ENCODE measurements around the gene STX2. TPM values are rescaled to one million over a fixed set of nuclear protein-coding genes. Genes with fewer than 3 reads are reported as not detected.

The STX2 gene
- total and polyA plus RNA-seq, 2 experiments from 2014 or later = 12.4 to 23.1 TPM

- Histone ChIP-seq H3K27me3 (no peaks in the 10 kb centered on the region), H3K79me2 (peaks cover 37% of the 10 kb centered on the region), H3K4me1 (ENCODE audit: insufficient read depth) (peaks cover 4% of the 10 kb centered on the region), H3K27ac (peak overlapping the region; percentile 31), H3K4me3 (peak overlapping the region; percentile 82), H2AFZ (peak overlapping the region; percentile 84), H3K36me3 (replicated peaks; ENCODE audit: insufficient read depth, low read depth) (no peaks in the 10 kb centered on the region), H3K9me3 (ENCODE audit: low read depth) (no peaks in the 10 kb centered on the region), H3K4me2 (peak overlapping the region; percentile 99), H3K9me2 (replicated peaks; ENCODE audit: insufficient read depth) (no peaks in the 10 kb centered on the region), H4K20me1 (ENCODE audit: insufficient read depth, poor library complexity, severe bottlenecking) (no peaks in the 10 kb centered on the region)
- TF ChIP-seq EZH2phosphoT487 (IDR thresholded peaks at IDR 0.05; ENCODE audit: low read depth, severe bottlenecking, unreplicated experiment) = no peak
- no peak for TF ChIP-seq EZH2 (IDR thresholded peaks at IDR 0.05; ENCODE audit: borderline replicate concordance)
- WGBS (ENCODE audit: low lambda C conversion rate, missing lambda C conversion rate) = 3% methylated on average over 22 of the region's 38 CpGs
- DNase-seq (ENCODE audit: low spot score) = peak; percentile 45
Measured at GRCh38 chr12:130838284-130838950, 633 bp downstream of the STX2 start.

- DNase-seq (ENCODE audit: low spot score) = no peak
- no peak overlapping the region for H3K27ac ChIP-seq
- no peak overlapping the region for H3K4me3 ChIP-seq
- peaks cover 25% of the 10 kb centered on the region for H3K4me1 ChIP-seq (ENCODE audit: insufficient read depth)
- no peaks in the 10 kb centered on the region for H4K20me1 ChIP-seq (ENCODE audit: insufficient read depth, poor library complexity, severe bottlenecking)
- no peaks in the 10 kb centered on the region for H3K27me3 ChIP-seq
- H3K36me3 ChIP-seq (replicated peaks; ENCODE audit: insufficient read depth, low read depth) = no peaks in the 10 kb centered on the region
- H3K79me2 ChIP-seq = peaks cover 47% of the 10 kb centered on the region
- H3K4me2 ChIP-seq = no peak overlapping the region
- H3K9me3 ChIP-seq (ENCODE audit: low read depth) = no peaks in the 10 kb centered on the region
- WGBS (ENCODE audit: low lambda C conversion rate, missing lambda C conversion rate) = 87% methylated on average over 6 of the region's 6 CpGs
- TF ChIP-seq EZH2 (IDR thresholded peaks at IDR 0.05; ENCODE audit: borderline replicate concordance) = no peak
- TF ChIP-seq EZH2phosphoT487 (IDR thresholded peaks at IDR 0.05; ENCODE audit: low read depth, severe bottlenecking, unreplicated experiment) = no peak
- no peak for TF ChIP-seq CTCF (IDR thresholded peaks at IDR 0.05; ENCODE audit: poor library complexity)
- H2AFZ ChIP-seq = no peak overlapping the region
- H3K9me2 ChIP-seq (replicated peaks; ENCODE audit: insufficient read depth) = no peaks in the 10 kb centered on the region
Measured at GRCh38 chr12:130835436-130835835, 3.6 kb downstream of the STX2 start.

- WGBS (ENCODE audit: low lambda C conversion rate, missing lambda C conversion rate) = 95% methylated on average over 11 of the region's 11 CpGs
- Histone ChIP-seq H4K20me1 (ENCODE audit: insufficient read depth, poor library complexity, severe bottlenecking) (no peaks in the 10 kb centered on the region), H3K79me2 (peaks cover 50% of the 10 kb centered on the region)
Measured at GRCh38 chr12:130835011-130835410, 4.0 kb downstream of the STX2 start.

More at GRCh38 chr12:130835011-130835410, 4.0 kb downstream of the STX2 start:
- Histone ChIP-seq H3K9me3 (ENCODE audit: low read depth) (no peaks in the 10 kb centered on the region), H2AFZ (no peak overlapping the region), H3K4me2 (no peak overlapping the region), H3K27ac (no peak overlapping the region), H3K9me2 (replicated peaks; ENCODE audit: insufficient read depth) (no peaks in the 10 kb centered on the region), H3K4me3 (no peak overlapping the region), H3K4me1 (ENCODE audit: insufficient read depth) (peaks cover 30% of the 10 kb centered on the region), H3K36me3 (replicated peaks; ENCODE audit: insufficient read depth, low read depth) (no peaks in the 10 kb centered on the region), H3K27me3 (no peaks in the 10 kb centered on the region)
- no peak for DNase-seq (ENCODE audit: low spot score)
- no peak for TF ChIP-seq EZH2phosphoT487 (IDR thresholded peaks at IDR 0.05; ENCODE audit: low read depth, severe bottlenecking, unreplicated experiment)
- TF ChIP-seq EZH2 (IDR thresholded peaks at IDR 0.05; ENCODE audit: borderline replicate concordance) = no peak
- TF ChIP-seq CTCF (IDR thresholded peaks at IDR 0.05; ENCODE audit: poor library complexity) = no peak

Measured in hepatocyte (in vitro differentiated cells).